WTC11 (cell line): ENCODE measurements around the gene RRP1B. TPM values are rescaled to one million over a fixed set of nuclear protein-coding genes. Genes with fewer than 3 reads are reported as not detected.
A peak's percentile ranks its signal among the peaks of the same experiment; 100 is the strongest.

Source experiments
- ATAC-seq: fragments of 200-7000 bp; cut with Tn5 transposase; 2 replicates; pipeline ENCODE4 v1.10.0; 2021; ENCODE audit warnings: mild to moderate bottlenecking, moderate library complexity
- CTCF ChIA-PET: fragments of 300-600 bp; sonication (Branson Sonifier 250); formaldehyde crosslinking; loops from one replicate; lab custom pipeline; 2021; ENCODE audit warnings: antibody characterized with exemption; lab: Charles Lee
- POLR2A ChIA-PET: fragments of 350-600 bp; sonication (Branson Sonifier 250); formaldehyde crosslinking; loops from one replicate; lab custom pipeline; 2021; ENCODE audit warnings: antibody characterized with exemption; lab: Charles Lee
- DNase-seq: peaks from one replicate; pipeline ENCODE4 v3.0.0; 2021; ENCODE audit warnings: low spot score
- H3K27ac Mint-ChIP-seq: 2 replicates; pipeline ENCODE4 v1.8.0; 2021; ENCODE audit warnings: mixed read lengths
- H3K27me3 Mint-ChIP-seq: 2 replicates; pipeline ENCODE4 v1.8.0; 2021; ENCODE audit warnings: low read depth, mild to moderate bottlenecking, moderate library complexity, mixed read lengths
- H3K36me3 Mint-ChIP-seq: 2 replicates; pipeline ENCODE4 v1.8.0; 2021; ENCODE audit warnings: mixed read lengths
- H3K4me1 Mint-ChIP-seq: 2 replicates; pipeline ENCODE4 v1.8.0; 2022; ENCODE audit warnings: mixed read lengths
- H3K4me3 Mint-ChIP-seq: 2 replicates; pipeline ENCODE4 v1.8.0; 2021; ENCODE audit warnings: mild to moderate bottlenecking, moderate library complexity, mixed read lengths
- H3K9me3 Mint-ChIP-seq: 2 replicates; pipeline ENCODE4 v1.8.0; 2021; ENCODE audit warnings: mixed read lengths
- CREB1 ChIP-seq: sonication (generic); formaldehyde crosslinking; IDR thresholded peaks from 2 replicates; pipeline ENCODE4 v1.8.0; 2023; ENCODE audit warnings: mild to moderate bottlenecking, missing genetic modification reagents
- CREM ChIP-seq: sonication (generic); formaldehyde crosslinking; IDR thresholded peaks from 2 replicates; pipeline ENCODE4 v1.8.1; 2022; ENCODE audit warnings: mild to moderate bottlenecking, missing genetic modification reagents, moderate library complexity
- E2F5 ChIP-seq: sonication (generic); formaldehyde crosslinking; IDR thresholded peaks from 2 replicates; pipeline ENCODE4 v1.8.1; 2022; ENCODE audit warnings: mild to moderate bottlenecking, moderate library complexity, missing genetic modification reagents
- ESRRA ChIP-seq: sonication (generic); formaldehyde crosslinking; IDR thresholded peaks from 2 replicates; pipeline ENCODE4 v1.8.1; 2022; ENCODE audit warnings: mild to moderate bottlenecking, missing genetic modification reagents, borderline replicate concordance
- ETV6 ChIP-seq: sonication (generic); formaldehyde crosslinking; IDR thresholded peaks from 2 replicates; pipeline ENCODE4 v1.8.1; 2022; ENCODE audit warnings: mild to moderate bottlenecking, missing genetic modification reagents
- FOXK1 ChIP-seq: sonication (generic); formaldehyde crosslinking; IDR thresholded peaks from 2 replicates; pipeline ENCODE4 v1.8.0; 2022; ENCODE audit warnings: mild to moderate bottlenecking, moderate library complexity, missing genetic modification reagents
- FOXP1 ChIP-seq: sonication (generic); formaldehyde crosslinking; IDR thresholded peaks from 2 replicates; pipeline ENCODE4 v1.8.0; 2022; ENCODE audit warnings: missing genetic modification reagents, mild to moderate bottlenecking, moderate library complexity, borderline replicate concordance
- GABPB1 ChIP-seq: sonication (generic); formaldehyde crosslinking; IDR thresholded peaks from 2 replicates; pipeline ENCODE4 v1.8.1; 2023; ENCODE audit warnings: mild to moderate bottlenecking, missing genetic modification reagents
- GRHL2 ChIP-seq: fragments of 250-450 bp; sonication (Bioruptor Pico); IDR thresholded peaks from 2 replicates; pipeline ENCODE4 v1.8.0; 2022; ENCODE audit warnings: mild to moderate bottlenecking, moderate library complexity; ENCODE audit not compliant: insufficient replicate concordance, severe bottlenecking
- HMGXB4 ChIP-seq: sonication (generic); formaldehyde crosslinking; IDR thresholded peaks from 2 replicates; pipeline ENCODE4 v1.8.1; 2023; ENCODE audit warnings: mild to moderate bottlenecking, moderate library complexity, missing genetic modification reagents
- KAT7 ChIP-seq: sonication (generic); formaldehyde crosslinking; IDR thresholded peaks from 2 replicates; pipeline ENCODE4 v1.8.1; 2023; ENCODE audit warnings: missing genetic modification reagents, mild to moderate bottlenecking, borderline replicate concordance
- MLX ChIP-seq: sonication (generic); formaldehyde crosslinking; IDR thresholded peaks from 2 replicates; pipeline ENCODE4 v1.8.1; 2023; ENCODE audit warnings: mild to moderate bottlenecking, missing genetic modification reagents, moderate library complexity
- MYBL2 ChIP-seq: sonication (generic); formaldehyde crosslinking; IDR thresholded peaks from 2 replicates; pipeline ENCODE4 v1.8.1; 2023; ENCODE audit warnings: mild to moderate bottlenecking, moderate library complexity, missing genetic modification reagents
- NR1H2 ChIP-seq: sonication (generic); formaldehyde crosslinking; IDR thresholded peaks from 2 replicates; pipeline ENCODE4 v1.9.0; 2021; ENCODE audit warnings: mild to moderate bottlenecking, moderate library complexity, missing genetic modification reagents
- PRRX2 ChIP-seq: fragments of 250-450 bp; sonication (Bioruptor Pico); IDR thresholded peaks from 2 replicates; pipeline ENCODE4 v1.8.0; 2021; ENCODE audit warnings: mild to moderate bottlenecking
- SMAD3 ChIP-seq: sonication (generic); formaldehyde crosslinking; IDR thresholded peaks from 2 replicates; pipeline ENCODE4 v1.8.0; 2022; ENCODE audit warnings: missing genetic modification reagents, mild to moderate bottlenecking, borderline replicate concordance
- TEAD1 ChIP-seq: sonication (generic); formaldehyde crosslinking; IDR thresholded peaks from 2 replicates; pipeline ENCODE4 v1.8.0; 2022; ENCODE audit warnings: mild to moderate bottlenecking, missing genetic modification reagents
- TP53 ChIP-seq: sonication (generic); formaldehyde crosslinking; IDR thresholded peaks from 2 replicates; pipeline ENCODE4 v1.8.1; 2023; ENCODE audit warnings: mild to moderate bottlenecking, missing genetic modification reagents
- USF2 ChIP-seq: sonication (generic); formaldehyde crosslinking; IDR thresholded peaks from 2 replicates; pipeline ENCODE4 v1.8.1; 2023; ENCODE audit warnings: mild to moderate bottlenecking, missing genetic modification reagents, moderate library complexity
- ZNF121 ChIP-seq: sonication (generic); formaldehyde crosslinking; IDR thresholded peaks from 2 replicates; pipeline ENCODE4 v1.8.0; 2023; ENCODE audit warnings: missing genetic modification reagents
- ZNF138 ChIP-seq: sonication (generic); formaldehyde crosslinking; conservative IDR thresholded peaks from 2 replicates; pipeline ENCODE4 v1.8.1; 2022; ENCODE audit warnings: mild to moderate bottlenecking, moderate library complexity, missing genetic modification reagents
- ZNF263 ChIP-seq: sonication (generic); formaldehyde crosslinking; IDR thresholded peaks from 2 replicates; pipeline ENCODE4 v1.8.1; 2022; ENCODE audit warnings: low read depth, mild to moderate bottlenecking, moderate library complexity, missing genetic modification reagents
- ZNF416 ChIP-seq: fragments of 250-450 bp; sonication (Bioruptor Pico); IDR thresholded peaks from 2 replicates; pipeline ENCODE4 v1.9.0; 2021; ENCODE audit warnings: mild to moderate bottlenecking, inconsistent platforms
- ZNF423 ChIP-seq: fragments of 250-450 bp; sonication (Bioruptor Pico); IDR thresholded peaks from 2 replicates; pipeline ENCODE4 v2.1.2; 2022; ENCODE audit warnings: mild to moderate bottlenecking, moderate library complexity
- ZNF671 ChIP-seq: fragments of 250-450 bp; sonication (Bioruptor Pico); IDR thresholded peaks from 2 replicates; pipeline ENCODE4 v1.8.0; 2021; ENCODE audit warnings: mild to moderate bottlenecking
- total RNA-seq: library from RNA; stranded (reverse); gene quantifications from 3 replicates; pipeline ENCODE4 v1.2.3, GENCODE V29; 2021
- TF ChIP-seq, protein P1 (sequence below): fragments of 250-450 bp; sonication (Bioruptor Pico); IDR thresholded peaks from 2 replicates; pipeline ENCODE4 v1.9.0; 2021; ENCODE audit warnings: mild to moderate bottlenecking
- TF ChIP-seq, protein P2 (sequence below): sonication (generic); formaldehyde crosslinking; IDR thresholded peaks from 2 replicates; pipeline ENCODE4 v1.8.0; 2022; ENCODE audit warnings: mild to moderate bottlenecking, missing genetic modification reagents
- TF ChIP-seq, protein P3 (sequence below): sonication (generic); formaldehyde crosslinking; IDR thresholded peaks from 2 replicates; pipeline ENCODE4 v1.8.0; 2023; ENCODE audit warnings: missing genetic modification reagents
- TF ChIP-seq, protein P4 (sequence below): fragments of 250-450 bp; sonication (Bioruptor Pico); IDR thresholded peaks from 2 replicates; pipeline ENCODE4 v1.9.0; 2021; ENCODE audit warnings: moderate library complexity, mild to moderate bottlenecking, inconsistent platforms, borderline replicate concordance

The RRP1B gene
- total RNA-seq, 1 experiment from 2014 or later, result 74.9 TPM

DNA sequence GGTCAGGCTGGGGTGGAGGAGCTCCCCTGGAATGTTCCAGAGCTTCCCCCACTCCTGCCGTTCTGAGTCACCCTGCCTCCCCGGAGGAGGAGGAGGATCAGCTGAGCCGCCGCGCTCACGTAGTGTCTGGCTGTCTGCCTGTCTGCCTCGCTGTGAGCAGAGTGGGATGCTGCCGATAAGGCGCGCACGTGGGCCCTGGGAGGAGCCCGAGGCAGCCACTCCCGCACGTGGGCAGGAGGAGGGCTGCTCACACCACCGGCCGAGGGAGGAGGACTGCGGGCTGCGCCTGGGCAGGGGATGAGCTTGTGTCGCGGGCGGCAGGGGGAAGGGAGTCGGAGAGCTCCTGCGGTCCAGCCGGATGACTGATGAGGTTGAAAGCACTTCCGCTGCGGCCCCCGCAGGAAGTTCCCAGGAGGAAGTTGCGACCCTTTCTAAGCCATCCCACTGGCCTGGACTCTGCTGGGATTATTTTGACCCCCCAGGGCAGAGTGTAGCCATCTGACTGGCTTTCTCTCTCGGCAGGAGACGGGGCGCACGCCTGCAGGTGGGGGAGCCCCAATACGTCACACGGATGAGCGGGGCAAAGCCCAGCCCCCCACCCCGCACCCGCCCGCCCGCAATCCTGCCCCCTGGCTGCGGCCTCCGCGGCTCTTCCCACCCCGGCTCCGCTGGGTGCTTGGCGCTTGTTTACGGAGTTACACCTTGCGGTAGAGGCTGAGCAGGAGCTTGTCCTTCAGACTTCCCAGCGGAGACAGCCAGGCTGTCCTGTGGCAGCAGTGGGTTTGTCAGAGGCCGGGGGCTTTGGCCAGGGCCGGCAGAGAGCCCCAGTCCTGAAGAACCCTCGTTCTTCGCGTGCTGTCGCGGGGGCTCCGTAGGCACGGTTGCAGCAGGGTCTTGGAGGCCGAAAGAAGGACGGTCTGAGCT is 69.4 kb downstream of the RRP1B start (continued):
- TF ChIP-seq PRRX2 (CRISPR knock-in tag), result no peak
- 0 out of 2 replicates have a peak, but pooled peaks have one; percentile 50 for TF ChIP-seq CREM (CRISPR knock-in tag)
- no peak for TF ChIP-seq CREB1 (CRISPR knock-in tag)
- no peak for TF ChIP-seq ZNF416 (CRISPR knock-in tag)
- TF ChIP-seq E2F5 (CRISPR knock-in tag), result no peak
- no peak for TF ChIP-seq ZNF423 (CRISPR knock-in tag)
- TF ChIP-seq ESRRA, result no peak
- peak; percentile 81 for TF ChIP-seq FOXK1 (CRISPR knock-in tag)
- peak; percentile 80; the same call in 1 of the 2 replicates for TF ChIP-seq TEAD1
- TF ChIP-seq ZNF671, result no peak
- TF ChIP-seq GABPB1 (CRISPR knock-in tag), result peak; percentile 81
- TF ChIP-seq MYBL2 (CRISPR knock-in tag), result 0 out of 2 replicates have a peak, but pooled peaks have one; percentile 32
- no peak for TF ChIP-seq ZNF138 (CRISPR knock-in tag)
- TF ChIP-seq HMGXB4 (CRISPR knock-in tag), result peak; percentile 79
- TF ChIP-seq, protein P1, sequence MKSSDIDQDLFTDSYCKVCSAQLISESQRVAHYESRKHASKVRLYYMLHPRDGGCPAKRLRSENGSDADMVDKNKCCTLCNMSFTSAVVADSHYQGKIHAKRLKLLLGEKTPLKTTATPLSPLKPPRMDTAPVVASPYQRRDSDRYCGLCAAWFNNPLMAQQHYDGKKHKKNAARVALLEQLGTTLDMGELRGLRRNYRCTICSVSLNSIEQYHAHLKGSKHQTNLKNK, result no peak
- TF ChIP-seq FOXP1 (CRISPR knock-in tag), result peak; percentile 77; the same call in 1 of the 2 replicates
- TF ChIP-seq ZNF263 (CRISPR knock-in tag), result peak; percentile 99
- TF ChIP-seq KAT7 (CRISPR knock-in tag), result 0 out of 2 replicates have a peak, but pooled peaks have one; percentile 35
- TF ChIP-seq GRHL2 (CRISPR knock-in tag), result no peak
- TF ChIP-seq ETV6 (CRISPR knock-in tag), result peak; percentile 54; the same call in 1 of the 2 replicates
- TF ChIP-seq SMAD3 (CRISPR knock-in tag), result peak; percentile 55; the same call in 1 of the 2 replicates
- TF ChIP-seq MLX, result no peak
- peak; percentile 25; the same call in 1 of the 2 replicates for TF ChIP-seq USF2 (CRISPR knock-in tag)

GRCh38 chr21:43731476-43731875 is 72.1 kb downstream of the RRP1B start:
- ChIA-PET POLR2A (no interaction called here), CTCF (interaction anchor here (0.8 kb wide), 1 partner anchor 85 kb away, joined by 3 read pairs; no protein-coding TSS in a partner anchor)
- H3K27me3 Mint-ChIP-seq, result no peaks in the 10 kb centered on the region
- peaks cover 24% of the 10 kb centered on the region for H3K4me1 Mint-ChIP-seq
- ATAC-seq, result no peak
- DNase-seq, result no peak
- 0 out of 2 replicates have a peak, but pooled peaks cover under 1% of the 10 kb centered on the region for H3K36me3 Mint-ChIP-seq
- H3K9me3 Mint-ChIP-seq, result no peaks in the 10 kb centered on the region
- H3K27ac Mint-ChIP-seq, result peak overlapping the region; percentile 88
- H3K4me3 Mint-ChIP-seq, result no peak overlapping the region
- TF ChIP-seq FOXP1 (CRISPR knock-in tag), result no peak
- no peak for TF ChIP-seq ZNF121
- TF ChIP-seq ZNF423 (CRISPR knock-in tag), result no peak
- no peak for TF ChIP-seq NR1H2
- TF ChIP-seq, protein P2, sequence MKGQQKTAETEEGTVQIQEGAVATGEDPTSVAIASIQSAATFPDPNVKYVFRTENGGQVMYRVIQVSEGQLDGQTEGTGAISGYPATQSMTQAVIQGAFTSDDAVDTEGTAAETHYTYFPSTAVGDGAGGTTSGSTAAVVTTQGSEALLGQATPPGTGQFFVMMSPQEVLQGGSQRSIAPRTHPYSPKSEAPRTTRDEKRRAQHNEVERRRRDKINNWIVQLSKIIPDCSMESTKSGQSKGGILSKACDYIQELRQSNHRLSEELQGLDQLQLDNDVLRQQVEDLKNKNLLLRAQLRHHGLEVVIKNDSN, result no peak
- TF ChIP-seq, protein P3, sequence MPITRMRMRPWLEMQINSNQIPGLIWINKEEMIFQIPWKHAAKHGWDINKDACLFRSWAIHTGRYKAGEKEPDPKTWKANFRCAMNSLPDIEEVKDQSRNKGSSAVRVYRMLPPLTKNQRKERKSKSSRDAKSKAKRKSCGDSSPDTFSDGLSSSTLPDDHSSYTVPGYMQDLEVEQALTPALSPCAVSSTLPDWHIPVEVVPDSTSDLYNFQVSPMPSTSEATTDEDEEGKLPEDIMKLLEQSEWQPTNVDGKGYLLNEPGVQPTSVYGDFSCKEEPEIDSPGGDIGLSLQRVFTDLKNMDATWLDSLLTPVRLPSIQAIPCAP, result no peak
- TF ChIP-seq TP53, result no peak
- no peak for TF ChIP-seq ZNF263 (CRISPR knock-in tag)
- TF ChIP-seq, protein P4, sequence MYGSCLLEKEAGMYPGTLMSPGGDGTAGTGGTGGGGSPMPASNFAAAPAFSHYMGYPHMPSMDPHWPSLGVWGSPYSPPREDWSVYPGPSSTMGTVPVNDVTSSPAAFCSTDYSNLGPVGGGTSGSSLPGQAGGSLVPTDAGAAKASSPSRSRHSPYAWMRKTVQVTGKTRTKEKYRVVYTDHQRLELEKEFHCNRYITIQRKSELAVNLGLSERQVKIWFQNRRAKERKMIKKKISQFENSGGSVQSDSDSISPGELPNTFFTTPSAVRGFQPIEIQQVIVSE (CRISPR knock-in tag), result no peak
